OCI-LY1 (cell line): Measurements from ENCODE around the gene SCAI.

Source experiments
- H2AFZ ChIP-seq: fragments of 200-600 bp; sonication (generic), shearing (Covaris generic); 2 replicates; pipeline ENCODE4 v1.6.0; 2014; ENCODE audit warnings: antibody characterized with exemption, mild to moderate bottlenecking, low read length
- H3F3A ChIP-seq: fragments of 200-600 bp; sonication (generic), shearing (Covaris generic); 2 replicates; pipeline ENCODE4 v1.6.0; 2014; ENCODE audit warnings: mild to moderate bottlenecking, antibody characterized with exemption, low read length, moderate library complexity; ENCODE audit not compliant: insufficient read depth
- H3K27ac ChIP-seq: fragments of 200-600 bp; sonication (generic); 2 replicates; pipeline ENCODE4 v1.5.1; 2014; ENCODE audit warnings: low read length, mixed run types, mild to moderate bottlenecking, low read depth; ENCODE audit not compliant: poor library complexity, severe bottlenecking
- H3K27me3 ChIP-seq: fragments of 200-600 bp; sonication (generic); 2 replicates; pipeline ENCODE4 v1.6.0; 2014; ENCODE audit warnings: antibody characterized with exemption, mild to moderate bottlenecking, low read length, moderate library complexity; ENCODE audit not compliant: insufficient read depth
- H3K36me3 ChIP-seq: fragments of 200-600 bp; sonication (generic); 2 replicates; pipeline ENCODE4 v1.6.1; 2014; ENCODE audit warnings: mild to moderate bottlenecking, antibody characterized with exemption, low read length, moderate library complexity, mixed read lengths; ENCODE audit not compliant: insufficient read depth
- H3K4me1 ChIP-seq: fragments of 200-600 bp; sonication (generic); 2 replicates; pipeline ENCODE4 v1.5.1; 2014; ENCODE audit warnings: mild to moderate bottlenecking, low read length, moderate library complexity; ENCODE audit not compliant: insufficient read depth, severe bottlenecking
- H3K4me2 ChIP-seq: fragments of 200-600 bp; sonication (generic), shearing (Covaris generic); 2 replicates; pipeline ENCODE4 v1.6.1; 2014; ENCODE audit warnings: low read length
- H3K4me3 ChIP-seq: fragments of 200-600 bp; sonication (generic); 2 replicates; pipeline ENCODE4 v1.5.1; 2014; ENCODE audit warnings: low read length, low read depth, mild to moderate bottlenecking, mixed read lengths; ENCODE audit not compliant: poor library complexity, severe bottlenecking
- H3K79me2 ChIP-seq: fragments of 200-600 bp; shearing (Covaris generic); 2 replicates; pipeline ENCODE4 v1.6.1; 2016; ENCODE audit warnings: mixed run types, low read length, mixed read lengths; ENCODE audit not compliant: insufficient read depth
- H3K9ac ChIP-seq: fragments of 200-600 bp; sonication (generic), shearing (Covaris generic); 2 replicates; pipeline ENCODE4 v1.6.1; 2014; ENCODE audit warnings: mild to moderate bottlenecking, low read length, mixed read lengths
- H3K9me2 ChIP-seq: fragments of 200-600 bp; sonication (generic), shearing (Covaris generic); 2 replicates; pipeline ENCODE4 v1.6.1; 2014; ENCODE audit warnings: low read depth, mild to moderate bottlenecking, low read length, mixed read lengths
- H3K9me3 ChIP-seq: fragments of 200-600 bp; shearing (Covaris generic); 2 replicates; pipeline ENCODE4 v1.6.1; 2014; ENCODE audit warnings: low read length, mixed read lengths
- H4K20me1 ChIP-seq: fragments of 200-600 bp; sonication (generic), shearing (Covaris generic); 2 replicates; pipeline ENCODE4 v1.6.0; 2016; ENCODE audit warnings: mild to moderate bottlenecking, low read length; ENCODE audit not compliant: insufficient read depth
- CTCF ChIP-seq: fragments of 200-600 bp; sonication (generic), shearing (Covaris generic); IDR thresholded peaks from 2 replicates; pipeline ENCODE4 v1.5.1; 2017; ENCODE audit warnings: mild to moderate bottlenecking, antibody characterized with exemption, low read length, moderate library complexity, mixed read lengths
- EZH2 ChIP-seq: fragments of 200-600 bp; sonication (generic), shearing (Covaris generic); IDR thresholded peaks from 2 replicates; pipeline ENCODE4 v1.8.0; 2017; ENCODE audit warnings: borderline replicate concordance, mixed run types, mild to moderate bottlenecking, antibody characterized with exemption, low read length, moderate library complexity, mixed read lengths

Gene SCAI

GRCh38 chr9:125008599-125008998, 134.7 kb downstream of the SCAI start:
- peaks cover 8% of the 10 kb centered on the region; the same call in 1 of the 2 replicates for H3K36me3 ChIP-seq
- H3K4me2 ChIP-seq: no peak overlapping the region
- H3K9me3 ChIP-seq: no peaks in the 10 kb centered on the region
- no peaks in the 10 kb centered on the region for H3F3A ChIP-seq
- H3K79me2 ChIP-seq: no peaks in the 10 kb centered on the region
- no peaks in the 10 kb centered on the region for H4K20me1 ChIP-seq
- H3K9ac ChIP-seq: no peak overlapping the region
- no peaks in the 10 kb centered on the region for H3K27me3 ChIP-seq
- H3K4me3 ChIP-seq: no peak overlapping the region
- no peaks in the 10 kb centered on the region for H3K4me1 ChIP-seq
- no peak overlapping the region for H2AFZ ChIP-seq
- H3K27ac ChIP-seq: no peak overlapping the region
- H3K9me2 ChIP-seq: no peaks in the 10 kb centered on the region
- no peak for TF ChIP-seq EZH2
- TF ChIP-seq CTCF: no peak

GRCh38 chr9:125003332-125003731, 140.0 kb downstream of the SCAI start:
- Histone ChIP-seq H3K36me3 (peaks cover 27% of the 10 kb centered on the region), H2AFZ (no peak overlapping the region), H3K4me3 (no peak overlapping the region), H3K9ac (no peak overlapping the region), H3K27ac (no peak overlapping the region), H3F3A (no peaks in the 10 kb centered on the region; the same call in 1 of the 2 replicates), H3K79me2 (no peaks in the 10 kb centered on the region), H3K4me1 (no peaks in the 10 kb centered on the region), H3K9me3 (no peaks in the 10 kb centered on the region), H3K27me3 (no peaks in the 10 kb centered on the region), H3K4me2 (no peak overlapping the region), H4K20me1 (no peaks in the 10 kb centered on the region), H3K9me2 (no peaks in the 10 kb centered on the region)
- no peak for TF ChIP-seq CTCF
- TF ChIP-seq EZH2: no peak

GRCh38 chr9:124983698-124984097, 159.6 kb downstream of the SCAI start:
- no peaks in the 10 kb centered on the region for H3F3A ChIP-seq
- no peaks in the 10 kb centered on the region for H3K9me3 ChIP-seq
- H3K9me2 ChIP-seq: no peaks in the 10 kb centered on the region
- no peak overlapping the region for H3K27ac ChIP-seq
- H3K4me3 ChIP-seq: no peak overlapping the region
- no peaks in the 10 kb centered on the region for H3K27me3 ChIP-seq
- H4K20me1 ChIP-seq: no peaks in the 10 kb centered on the region
- TF ChIP-seq CTCF (no peak), EZH2 (no peak)
- no peaks in the 10 kb centered on the region for H3K4me1 ChIP-seq
- H3K4me2 ChIP-seq: no peak overlapping the region
- no peaks in the 10 kb centered on the region for H3K79me2 ChIP-seq
- H3K36me3 ChIP-seq: peaks cover 40% of the 10 kb centered on the region
- no peak overlapping the region for H3K9ac ChIP-seq
- H2AFZ ChIP-seq: no peak overlapping the region
